Left lung (tissue), 10 donors: Measurements from ENCODE around the gene TBXAS1. TPM values are rescaled to one million over a fixed set of nuclear protein-coding genes. Genes with fewer than 3 reads are reported as not detected.

Experiments
- ATAC-seq: fragments of 200-7000 bp; cut with Tn5 transposase; one replicate; pipeline ENCODE4 v1.9.1; 2020; ENCODE audit warnings: moderate library complexity
- DNase-seq, 4 donors: peaks; one replicate each; pipeline ENCODE4 v3.0.0-alpha.2; 2013 to 2020
- H3K27ac ChIP-seq, 2 donors: fragments of 200-600 bp; sonication (generic) in 1 of 2; one replicate each; pipeline versions ENCODE4 v1.5.0 to v1.8.0; 2020 to 2021
- H3K27me3 ChIP-seq, 2 donors: fragments of 200-600 bp; sonication (generic) in 1 of 2; one replicate each; pipeline versions ENCODE4 v1.5.0 to v1.8.0; 2020 to 2021
- H3K36me3 ChIP-seq, 2 donors: fragments of 200-600 bp; sonication (generic) in 1 of 2; one replicate each; pipeline versions ENCODE4 v1.5.0 to v1.8.0; 2020 to 2021
- H3K4me1 ChIP-seq, 2 donors: fragments of 200-600 bp; one replicate each; pipeline ENCODE4 v1.8.0; 2021
- H3K4me3 ChIP-seq, 2 donors: fragments of 200-600 bp; sonication (generic) in 1 of 2; one replicate each; pipeline versions ENCODE4 v1.5.0 to v1.8.0; 2020 to 2021; ENCODE audit warnings: mild to moderate bottlenecking in 1 of 2
- H3K9me3 ChIP-seq, 2 donors: fragments of 200-600 bp; sonication (generic) in 1 of 2; one replicate each; pipeline versions ENCODE4 v1.5.0 to v1.8.0; 2020 to 2021
- intact Hi-C, 2 donors: fragments of 100-400 bp; cut with DNase I; formaldehyde crosslinking; loops; one replicate each; pipeline versions ENCODE4 v1.11.2 to v1.14.2; 2022
- polyA plus RNA-seq, 6 donors: library from polyadenylated mRNA; unstranded; fragments of 120-200 nt; gene quantifications; one replicate each; pipeline ENCODE4 v1.2.1, GENCODE V29; 2013; ENCODE audit not compliant: insufficient read length in 6 of 6
- total RNA-seq, 2 donors: library from RNA; stranded (reverse); fragmentation: NEBNext Ultra II Directional; extraction: Animal tissue kit (Norgen Biotek cat#: 25700); gene quantifications; one replicate each; pipeline ENCODE4 v1.2.1, GENCODE V29; 2021
- TF ChIP-seq, protein P1 (sequence below), 2 donors: fragments of 200-600 bp; sonication (generic) in 1 of 2; IDR thresholded peaks; one replicate each; pipeline versions ENCODE4 v1.5.0 to v1.8.0; 2021; ENCODE audit warnings: antibody characterized with exemption in 2 of 2
- donor health status: DM: no; HTN: yes; CAD: no.
- donor health status: DM: no; HTN: no; CAD: no.

The TBXAS1 gene
- total and polyA plus RNA-seq, 8 donors = 8.2 to 103 (median 9.6) TPM

DNA sequence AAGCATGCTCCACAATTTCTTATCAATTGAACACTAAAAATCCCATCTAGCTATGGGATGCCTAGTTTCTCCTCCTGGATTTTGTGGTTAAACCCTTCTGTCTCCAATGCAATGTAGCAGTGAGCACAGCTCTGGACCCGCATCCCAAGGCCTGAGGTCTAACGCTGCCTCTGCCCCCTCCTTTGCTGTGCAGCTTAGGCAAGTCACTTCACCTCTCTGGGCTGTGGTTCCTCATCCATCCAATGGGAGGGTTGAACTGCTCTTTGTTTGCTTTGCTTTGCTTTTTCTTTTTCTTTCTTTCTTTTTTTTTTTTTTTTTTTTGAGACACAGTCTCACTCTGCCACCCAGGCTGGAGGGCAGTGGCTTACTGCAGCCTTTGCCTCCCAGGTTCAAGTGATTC, 164.5 kb downstream of the TBXAS1 start:
- Histone ChIP-seq H3K27ac (no peak overlapping the region), H3K36me3 (peaks cover 0 to 15% of the 10 kb centered on the region in 2 donors), H3K27me3 (no peaks in the 10 kb centered on the region), H3K4me3 (no peak overlapping the region), H3K4me1 (no peaks in the 10 kb centered on the region), H3K9me3 (no peaks in the 10 kb centered on the region)
- TF ChIP-seq, protein P1, sequence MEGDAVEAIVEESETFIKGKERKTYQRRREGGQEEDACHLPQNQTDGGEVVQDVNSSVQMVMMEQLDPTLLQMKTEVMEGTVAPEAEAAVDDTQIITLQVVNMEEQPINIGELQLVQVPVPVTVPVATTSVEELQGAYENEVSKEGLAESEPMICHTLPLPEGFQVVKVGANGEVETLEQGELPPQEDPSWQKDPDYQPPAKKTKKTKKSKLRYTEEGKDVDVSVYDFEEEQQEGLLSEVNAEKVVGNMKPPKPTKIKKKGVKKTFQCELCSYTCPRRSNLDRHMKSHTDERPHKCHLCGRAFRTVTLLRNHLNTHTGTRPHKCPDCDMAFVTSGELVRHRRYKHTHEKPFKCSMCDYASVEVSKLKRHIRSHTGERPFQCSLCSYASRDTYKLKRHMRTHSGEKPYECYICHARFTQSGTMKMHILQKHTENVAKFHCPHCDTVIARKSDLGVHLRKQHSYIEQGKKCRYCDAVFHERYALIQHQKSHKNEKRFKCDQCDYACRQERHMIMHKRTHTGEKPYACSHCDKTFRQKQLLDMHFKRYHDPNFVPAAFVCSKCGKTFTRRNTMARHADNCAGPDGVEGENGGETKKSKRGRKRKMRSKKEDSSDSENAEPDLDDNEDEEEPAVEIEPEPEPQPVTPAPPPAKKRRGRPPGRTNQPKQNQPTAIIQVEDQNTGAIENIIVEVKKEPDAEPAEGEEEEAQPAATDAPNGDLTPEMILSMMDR (IDR thresholded peaks at IDR 0.05) = no peak
- DNase-seq = no peak
- intact Hi-C loops = no loop called here
- no peak for ATAC-seq

DNA sequence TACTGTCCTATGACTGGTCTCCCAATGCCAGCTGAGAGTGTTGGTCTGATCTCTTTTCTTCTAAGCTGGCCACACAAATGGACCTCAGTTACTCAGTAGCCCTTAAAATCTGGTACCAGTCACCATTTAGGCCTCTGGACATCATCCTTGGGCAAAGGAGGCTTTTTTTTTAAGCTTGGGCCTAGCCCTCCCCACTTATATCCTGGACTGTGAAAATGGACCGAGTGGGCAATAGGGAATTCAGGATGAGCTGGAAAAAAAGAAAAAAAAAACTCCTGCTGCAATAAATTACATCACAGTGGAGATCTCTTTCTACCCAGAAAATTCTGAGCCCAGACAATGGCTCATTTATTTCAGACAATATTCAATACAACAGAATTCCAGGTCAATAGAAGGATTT, 165.3 kb downstream of the TBXAS1 start:
- DNase-seq = no peak
- no peak overlapping the region for H3K4me3 ChIP-seq
- H3K36me3 ChIP-seq = peaks cover 0 to 10% of the 10 kb centered on the region in 2 donors
- no peak overlapping the region for H3K27ac ChIP-seq
- TF ChIP-seq, protein P1 (IDR thresholded peaks at IDR 0.05) = no peak
- no peaks in the 10 kb centered on the region for H3K4me1 ChIP-seq
- intact Hi-C loops = no loop called here
- no peaks in the 10 kb centered on the region for H3K9me3 ChIP-seq
- no peak for ATAC-seq
- H3K27me3 ChIP-seq = no peaks in the 10 kb centered on the region

GRCh38 chr7:139995017-139995915, 166.2 kb downstream of the TBXAS1 start:
- Histone ChIP-seq H3K9me3 (no peaks in the 10 kb centered on the region), H3K27me3 (no peaks in the 10 kb centered on the region), H3K36me3 (peaks cover 0 to 6% of the 10 kb centered on the region in 2 donors), H3K4me1 (no peaks in the 10 kb centered on the region), H3K27ac (peak overlapping the region in 1 of 2 donors; percentile 23), H3K4me3 (no peak overlapping the region)
- TF ChIP-seq, protein P1 (IDR thresholded peaks at IDR 0.05) = no peak
- DNase-seq (peak in 2 of 4 donors; percentile 47 to 75), ATAC-seq (no peak)
- intact Hi-C loops = loop anchor here in 1 of 2 donors (5.0 kb wide), 1 partner anchor 348 kb away; no protein-coding TSS in a partner anchor

DNA sequence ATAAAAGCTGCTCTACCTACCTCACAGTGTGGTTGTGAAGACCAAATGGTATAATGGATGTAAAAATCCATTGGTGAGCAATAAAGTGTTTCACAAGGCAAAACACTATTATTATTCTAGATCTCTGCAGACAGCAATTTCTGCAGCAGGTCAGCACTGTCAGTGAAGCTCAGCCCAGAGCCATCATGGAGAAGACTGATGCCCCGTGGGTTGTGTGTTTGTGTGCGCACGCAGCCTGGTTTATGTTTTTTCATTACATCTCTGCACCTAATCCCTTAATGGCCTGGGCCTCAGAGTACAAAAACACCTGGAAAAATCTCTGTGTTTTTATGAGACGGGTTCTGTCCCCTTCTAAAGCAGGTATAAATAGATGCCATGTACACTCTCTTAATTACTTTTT, 169.5 kb downstream of the TBXAS1 start:
- TF ChIP-seq, protein P1 (IDR thresholded peaks at IDR 0.05) = no peak
- intact Hi-C loops = loop anchor here in 1 of 2 donors (5.0 kb wide), 1 partner anchor 351 kb away; no protein-coding TSS in a partner anchor

DNA sequence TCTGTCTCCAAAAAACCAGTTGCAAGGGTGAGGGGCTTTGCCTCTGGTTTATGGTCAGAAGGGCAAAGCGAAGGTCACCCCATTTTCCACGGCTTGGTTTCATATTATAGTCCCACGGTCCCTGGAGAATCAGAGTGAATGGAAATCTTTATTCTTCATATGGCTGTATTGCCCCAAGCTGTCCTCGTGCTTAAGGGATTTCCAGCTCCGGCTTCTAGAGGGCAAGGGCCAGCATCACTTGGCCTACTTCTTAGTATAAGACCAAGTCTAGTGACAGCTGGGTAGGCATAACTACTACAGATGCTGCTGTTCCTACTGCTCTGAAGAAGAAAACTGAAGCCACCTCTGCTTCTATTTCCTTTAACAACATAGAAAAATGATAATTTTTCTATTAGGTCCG, 170.5 kb downstream of the TBXAS1 start:
- intact Hi-C loops = loop anchor here in 1 of 2 donors (5.0 kb wide), 1 partner anchor 352 kb away; no protein-coding TSS in a partner anchor
- H3K4me3 ChIP-seq = no peak overlapping the region

More for the DNA sequence above, 169.5 kb downstream of the TBXAS1 start:
- H3K4me1 ChIP-seq = no peaks in the 10 kb centered on the region
- H3K9me3 ChIP-seq = no peaks in the 10 kb centered on the region
- no peaks in the 10 kb centered on the region for H3K36me3 ChIP-seq
- H3K27me3 ChIP-seq = no peaks in the 10 kb centered on the region
- no peak for ATAC-seq
- H3K4me3 ChIP-seq = no peak overlapping the region
- H3K27ac ChIP-seq = no peak overlapping the region
- DNase-seq = no peak

More for the DNA sequence above, 170.5 kb downstream of the TBXAS1 start:
- DNase-seq (no peak), ATAC-seq (no peak)
- no peaks in the 10 kb centered on the region for H3K27me3 ChIP-seq
- no peaks in the 10 kb centered on the region for H3K4me1 ChIP-seq
- H3K27ac ChIP-seq = no peak overlapping the region
- TF ChIP-seq, protein P1 (IDR thresholded peaks at IDR 0.05) = no peak
- no peaks in the 10 kb centered on the region for H3K9me3 ChIP-seq
- no peaks in the 10 kb centered on the region for H3K36me3 ChIP-seq
